ENCODE measurements around the gene TTK.

DNA sequence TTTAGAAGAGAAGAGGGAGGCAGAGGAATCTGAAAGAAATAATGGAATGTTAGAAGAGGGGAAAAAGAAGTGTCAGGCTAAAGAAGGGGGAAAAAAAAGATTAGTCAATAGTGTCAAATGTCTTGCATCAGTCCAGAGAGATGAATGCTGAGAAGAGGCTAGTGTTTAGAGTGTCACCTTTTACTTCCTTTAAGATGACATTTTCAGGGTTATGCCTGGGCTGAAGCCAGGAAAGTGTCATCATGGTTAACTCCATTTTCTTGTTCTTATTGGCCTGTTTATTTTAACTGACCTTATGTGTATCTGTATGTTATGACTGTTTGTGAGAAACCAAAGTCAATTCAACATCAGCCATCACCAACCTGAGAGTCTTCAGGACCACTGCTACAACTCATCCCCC, 87.1 kb downstream of the TTK start:
- TF ChIP-seq, protein P1, sequence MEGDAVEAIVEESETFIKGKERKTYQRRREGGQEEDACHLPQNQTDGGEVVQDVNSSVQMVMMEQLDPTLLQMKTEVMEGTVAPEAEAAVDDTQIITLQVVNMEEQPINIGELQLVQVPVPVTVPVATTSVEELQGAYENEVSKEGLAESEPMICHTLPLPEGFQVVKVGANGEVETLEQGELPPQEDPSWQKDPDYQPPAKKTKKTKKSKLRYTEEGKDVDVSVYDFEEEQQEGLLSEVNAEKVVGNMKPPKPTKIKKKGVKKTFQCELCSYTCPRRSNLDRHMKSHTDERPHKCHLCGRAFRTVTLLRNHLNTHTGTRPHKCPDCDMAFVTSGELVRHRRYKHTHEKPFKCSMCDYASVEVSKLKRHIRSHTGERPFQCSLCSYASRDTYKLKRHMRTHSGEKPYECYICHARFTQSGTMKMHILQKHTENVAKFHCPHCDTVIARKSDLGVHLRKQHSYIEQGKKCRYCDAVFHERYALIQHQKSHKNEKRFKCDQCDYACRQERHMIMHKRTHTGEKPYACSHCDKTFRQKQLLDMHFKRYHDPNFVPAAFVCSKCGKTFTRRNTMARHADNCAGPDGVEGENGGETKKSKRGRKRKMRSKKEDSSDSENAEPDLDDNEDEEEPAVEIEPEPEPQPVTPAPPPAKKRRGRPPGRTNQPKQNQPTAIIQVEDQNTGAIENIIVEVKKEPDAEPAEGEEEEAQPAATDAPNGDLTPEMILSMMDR (IDR thresholded peaks at IDR 0.05), result no peak
- no peak for TF ChIP-seq POLR2A (IDR thresholded peaks at IDR 0.05)
